Gastrocnemius medialis (tissue), 4 donors: ENCODE measurements around the gene AAK1.

Experiments used
- POLR2A ChIP-seq, 2 donors: fragments of 450-650 bp; IDR thresholded peaks; one replicate each; pipeline ENCODE4 v1.6.1; 2017; ENCODE audit warnings: antibody characterized with exemption in 2 of 2, mild to moderate bottlenecking in 2 of 2, moderate library complexity in 2 of 2
- TF ChIP-seq, protein P1 (sequence below), 5 experiments: fragments of 450-650 bp in 3 of 5; fragments of 200-600 bp in 2 of 5; sonication (generic) in 2 of 5; IDR thresholded peaks in 4 of 5; conservative IDR thresholded peaks in 1 of 5; 1 replicate in 4 of 5; 2 replicates in 1 of 5; pipeline ENCODE4 v1.5.1; 2016 to 2019; ENCODE audit warnings: antibody characterized with exemption in 5 of 5, mild to moderate bottlenecking in 3 of 5, moderate library complexity in 3 of 5

GRCh38 chr2:69554981-69555380, 88.6 kb downstream of the AAK1 start:
- TF ChIP-seq, protein P1, sequence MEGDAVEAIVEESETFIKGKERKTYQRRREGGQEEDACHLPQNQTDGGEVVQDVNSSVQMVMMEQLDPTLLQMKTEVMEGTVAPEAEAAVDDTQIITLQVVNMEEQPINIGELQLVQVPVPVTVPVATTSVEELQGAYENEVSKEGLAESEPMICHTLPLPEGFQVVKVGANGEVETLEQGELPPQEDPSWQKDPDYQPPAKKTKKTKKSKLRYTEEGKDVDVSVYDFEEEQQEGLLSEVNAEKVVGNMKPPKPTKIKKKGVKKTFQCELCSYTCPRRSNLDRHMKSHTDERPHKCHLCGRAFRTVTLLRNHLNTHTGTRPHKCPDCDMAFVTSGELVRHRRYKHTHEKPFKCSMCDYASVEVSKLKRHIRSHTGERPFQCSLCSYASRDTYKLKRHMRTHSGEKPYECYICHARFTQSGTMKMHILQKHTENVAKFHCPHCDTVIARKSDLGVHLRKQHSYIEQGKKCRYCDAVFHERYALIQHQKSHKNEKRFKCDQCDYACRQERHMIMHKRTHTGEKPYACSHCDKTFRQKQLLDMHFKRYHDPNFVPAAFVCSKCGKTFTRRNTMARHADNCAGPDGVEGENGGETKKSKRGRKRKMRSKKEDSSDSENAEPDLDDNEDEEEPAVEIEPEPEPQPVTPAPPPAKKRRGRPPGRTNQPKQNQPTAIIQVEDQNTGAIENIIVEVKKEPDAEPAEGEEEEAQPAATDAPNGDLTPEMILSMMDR (IDR thresholded peaks at IDR 0.05 in 4 of 5, conservative IDR thresholded peaks at IDR 0.05 in 1 of 5), result no peak
- no peak for TF ChIP-seq POLR2A (IDR thresholded peaks at IDR 0.05)
